ENCODE measurements around the gene SMURF2.

The SMURF2 gene

DNA sequence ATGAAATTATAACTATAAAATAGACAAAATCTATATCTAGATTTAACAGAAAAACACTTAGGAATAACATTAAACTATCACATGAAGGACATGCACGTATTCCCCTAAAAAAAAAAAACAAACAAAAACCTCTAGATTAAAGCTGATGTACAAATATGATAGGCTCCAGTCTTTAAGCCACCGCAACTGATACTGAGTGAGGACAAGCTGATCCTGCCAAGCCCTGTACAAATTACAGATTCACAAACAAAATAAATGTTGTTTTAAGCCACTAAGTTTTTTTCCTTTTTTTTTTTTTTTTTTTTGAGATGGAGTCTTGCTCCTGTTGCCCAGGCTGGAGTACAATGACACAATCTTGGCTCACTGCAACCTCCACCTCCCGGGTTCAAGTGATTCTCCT is 35.3 kb downstream of the SMURF2 start:
- no peak overlapping the region for H2AFZ ChIP-seq (ENCODE audit: low read depth)
- no peaks in the 10 kb centered on the region for H3K27me3 ChIP-seq (ENCODE audit: insufficient read depth, low read depth)
- no peak overlapping the region for H3K27ac ChIP-seq
- H3K4me1 ChIP-seq (ENCODE audit: low read depth, poor library complexity, severe bottlenecking) = no peaks in the 10 kb centered on the region
- H3K4me3 ChIP-seq (IDR thresholded peaks at IDR 0.05; ENCODE audit: insufficient read depth, low read depth, low read length) = no peak overlapping the region
- H3K79me2 ChIP-seq (ENCODE audit: insufficient read depth, low read depth) = no peaks in the 10 kb centered on the region
- no peaks in the 10 kb centered on the region for H3K36me3 ChIP-seq (ENCODE audit: insufficient read depth)
- no peak overlapping the region for H3K4me2 ChIP-seq
- TF ChIP-seq CTCF (conservative IDR thresholded peaks at IDR 0.05; ENCODE audit: low read depth, low read length) = no peak
- no peaks in the 10 kb centered on the region for H4K20me1 ChIP-seq (ENCODE audit: insufficient read depth)
- no peak overlapping the region for H3K9ac ChIP-seq

- no peak for TF ChIP-seq CTCF (conservative IDR thresholded peaks at IDR 0.05; ENCODE audit: low read depth, low read length)
- Histone ChIP-seq H3K4me3 (IDR thresholded peaks at IDR 0.05; ENCODE audit: insufficient read depth, low read depth, low read length) (no peak overlapping the region), H3K79me2 (ENCODE audit: insufficient read depth, low read depth) (no peaks in the 10 kb centered on the region)
These were observed 36.6 kb downstream of the SMURF2 start for GRCh38 chr17:64625541-64625940.

GRCh38 chr17:64622931-64623654 is 39.0 kb downstream of the SMURF2 start:
- H3K4me2 ChIP-seq = no peak overlapping the region

More at GRCh38 chr17:64625541-64625940, 36.6 kb downstream of the SMURF2 start:
- no peak overlapping the region for H3K4me2 ChIP-seq
- no peaks in the 10 kb centered on the region for H3K4me1 ChIP-seq (ENCODE audit: low read depth, poor library complexity, severe bottlenecking)
- no peak overlapping the region for H2AFZ ChIP-seq (ENCODE audit: low read depth)
- H4K20me1 ChIP-seq (ENCODE audit: insufficient read depth) = no peaks in the 10 kb centered on the region; the same call in 1 of the 2 replicates
- H3K36me3 ChIP-seq (ENCODE audit: insufficient read depth) = no peaks in the 10 kb centered on the region
- no peak overlapping the region for H3K27ac ChIP-seq
- no peaks in the 10 kb centered on the region for H3K27me3 ChIP-seq (ENCODE audit: insufficient read depth, low read depth)
- H3K9ac ChIP-seq = no peak overlapping the region

GRCh38 chr17:64621772-64622171 is 40.3 kb downstream of the SMURF2 start:
- Histone ChIP-seq H4K20me1 (ENCODE audit: insufficient read depth) (no peaks in the 10 kb centered on the region; the same call in 1 of the 2 replicates), H3K4me3 (IDR thresholded peaks at IDR 0.05; ENCODE audit: insufficient read depth, low read depth, low read length) (no peak overlapping the region), H3K36me3 (ENCODE audit: insufficient read depth) (no peaks in the 10 kb centered on the region), H3K79me2 (ENCODE audit: insufficient read depth, low read depth) (no peaks in the 10 kb centered on the region), H2AFZ (ENCODE audit: low read depth) (no peak overlapping the region), H3K4me2 (no peak overlapping the region), H3K27ac (no peak overlapping the region), H3K27me3 (ENCODE audit: insufficient read depth, low read depth) (no peaks in the 10 kb centered on the region), H3K9ac (no peak overlapping the region), H3K4me1 (ENCODE audit: low read depth, poor library complexity, severe bottlenecking) (no peaks in the 10 kb centered on the region)
- no peak for TF ChIP-seq CTCF (conservative IDR thresholded peaks at IDR 0.05; ENCODE audit: low read depth, low read length)

More at GRCh38 chr17:64622931-64623654, 39.0 kb downstream of the SMURF2 start:
- Histone ChIP-seq H3K4me3 (IDR thresholded peaks at IDR 0.05; ENCODE audit: insufficient read depth, low read depth, low read length) (no peak overlapping the region), H3K27ac (no peak overlapping the region), H3K27me3 (ENCODE audit: insufficient read depth, low read depth) (no peaks in the 10 kb centered on the region), H3K4me1 (ENCODE audit: low read depth, poor library complexity, severe bottlenecking) (no peaks in the 10 kb centered on the region), H3K9ac (no peak overlapping the region), H3K79me2 (ENCODE audit: insufficient read depth, low read depth) (no peaks in the 10 kb centered on the region), H3K36me3 (ENCODE audit: insufficient read depth) (no peaks in the 10 kb centered on the region), H4K20me1 (ENCODE audit: insufficient read depth) (no peaks in the 10 kb centered on the region; the same call in 1 of the 2 replicates), H2AFZ (ENCODE audit: low read depth) (no peak overlapping the region)
- no peak for TF ChIP-seq CTCF (conservative IDR thresholded peaks at IDR 0.05; ENCODE audit: low read depth, low read length)
